ENCODE data around the gene ARL6IP4.

DNA sequence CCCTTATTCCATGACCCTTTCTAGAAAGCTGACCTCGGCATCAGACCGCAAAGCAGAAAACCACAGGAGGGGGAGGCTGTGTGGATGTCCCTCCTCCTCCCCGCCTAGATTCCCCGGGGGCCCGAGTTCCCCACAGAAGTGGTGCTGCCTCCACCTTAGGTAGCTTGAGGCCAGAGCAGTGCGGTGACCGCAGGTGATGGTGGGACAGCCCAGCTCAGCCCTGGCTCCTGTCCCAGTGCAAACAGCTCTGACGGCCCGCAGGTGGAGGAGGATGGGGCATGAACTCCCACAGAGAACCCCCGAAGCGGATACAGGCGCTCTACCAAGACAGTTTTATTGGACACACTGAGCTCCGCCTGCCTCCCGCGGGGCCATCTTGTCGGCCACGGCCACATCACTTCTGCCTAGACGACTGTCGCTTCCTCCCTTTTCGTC is 19.5 kb downstream of the ARL6IP4 start:
- no peak for TF ChIP-seq SP1 (IDR thresholded peaks at IDR 0.05; ENCODE audit: low read depth, low read length)
- no peak for TF ChIP-seq YBX1 (IDR thresholded peaks at IDR 0.05)
- TF ChIP-seq EP300 (IDR thresholded peaks at IDR 0.05; ENCODE audit: borderline replicate concordance in 1 of 2, control insufficient read depth in 1 of 2, low read depth in 2 of 2, low read length in 2 of 2) = no peak
- no peak for TF ChIP-seq ETV6 (conservative IDR thresholded peaks at IDR 0.05 in 1 of 2, IDR thresholded peaks at IDR 0.05 in 1 of 2; ENCODE audit: borderline replicate concordance in 1 of 2, low read depth in 1 of 2)
- TF ChIP-seq, protein P1, sequence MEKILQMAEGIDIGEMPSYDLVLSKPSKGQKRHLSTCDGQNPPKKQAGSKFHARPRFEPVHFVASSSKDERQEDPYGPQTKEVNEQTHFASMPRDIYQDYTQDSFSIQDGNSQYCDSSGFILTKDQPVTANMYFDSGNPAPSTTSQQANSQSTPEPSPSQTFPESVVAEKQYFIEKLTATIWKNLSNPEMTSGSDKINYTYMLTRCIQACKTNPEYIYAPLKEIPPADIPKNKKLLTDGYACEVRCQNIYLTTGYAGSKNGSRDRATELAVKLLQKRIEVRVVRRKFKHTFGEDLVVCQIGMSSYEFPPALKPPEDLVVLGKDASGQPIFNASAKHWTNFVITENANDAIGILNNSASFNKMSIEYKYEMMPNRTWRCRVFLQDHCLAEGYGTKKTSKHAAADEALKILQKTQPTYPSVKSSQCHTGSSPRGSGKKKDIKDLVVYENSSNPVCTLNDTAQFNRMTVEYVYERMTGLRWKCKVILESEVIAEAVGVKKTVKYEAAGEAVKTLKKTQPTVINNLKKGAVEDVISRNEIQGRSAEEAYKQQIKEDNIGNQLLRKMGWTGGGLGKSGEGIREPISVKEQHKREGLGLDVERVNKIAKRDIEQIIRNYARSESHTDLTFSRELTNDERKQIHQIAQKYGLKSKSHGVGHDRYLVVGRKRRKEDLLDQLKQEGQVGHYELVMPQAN (conservative IDR thresholded peaks at IDR 0.05) = no peak
- no peak for TF ChIP-seq CTCF (IDR thresholded peaks at IDR 0.05 in 2 of 3, conservative IDR thresholded peaks at IDR 0.05 in 1 of 3; ENCODE audit: control insufficient read depth in 2 of 3, extremely low read depth in 1 of 3, insufficient read depth in 1 of 3, low read depth in 3 of 3, low read length in 3 of 3)
- no peak for TF ChIP-seq NFYB (IDR thresholded peaks at IDR 0.05; ENCODE audit: insufficient read depth, low read depth, low read length)
- no peak for TF ChIP-seq TAF1 (IDR thresholded peaks at IDR 0.05; ENCODE audit: borderline replicate concordance, low read depth, low read length)
- no peak for TF ChIP-seq EZH2 (IDR thresholded peaks at IDR 0.05; ENCODE audit: borderline replicate concordance, control insufficient read depth, low read depth, low read length)
- no peak for TF ChIP-seq POLR2A (IDR thresholded peaks at IDR 0.05; ENCODE audit: low read depth, low read length)
- TF ChIP-seq IRF5 (IDR thresholded peaks at IDR 0.05; ENCODE audit: borderline replicate concordance) = no peak
- TF ChIP-seq BRCA1 (IDR thresholded peaks at IDR 0.05; ENCODE audit: low read depth, low read length) = no peak

Data from GM12878 (cell line).